Naive B cell (primary cell): ENCODE data around the gene PLIN1. TPM values are rescaled to one million over a fixed set of nuclear protein-coding genes. Genes with fewer than 3 reads are reported as not detected.

Experiments
- ATAC-seq, 2 donors: fragments of 150-1000 bp; cut with Tn5 transposase; 2 replicates each; pipeline ENCODE4 v1.10.0; 2021; ENCODE audit warnings: low read depth in 2 of 2, mild to moderate bottlenecking in 2 of 2, moderate library complexity in 2 of 2
- DNase-seq: peaks from one replicate; pipeline ENCODE4 v3.0.0; 2022
- H3K27ac Mint-ChIP-seq, 6 donors: one replicate each; pipeline ENCODE4 v1.8.0; 2020 to 2022; ENCODE audit warnings: mild to moderate bottlenecking in 6 of 6, mixed read lengths in 6 of 6, moderate library complexity in 5 of 6, inconsistent platforms in 2 of 6
- H3K27me3 Mint-ChIP-seq, 3 donors: one replicate each; pipeline ENCODE4 v1.8.0; 2021 to 2022; ENCODE audit warnings: mixed read lengths in 3 of 3, mild to moderate bottlenecking in 1 of 3
- H3K36me3 Mint-ChIP-seq, 2 donors: one replicate each; pipeline ENCODE4 v1.8.0; 2020 to 2022; ENCODE audit warnings: mixed read lengths in 2 of 2, inconsistent platforms in 1 of 2, mild to moderate bottlenecking in 1 of 2
- H3K4me1 Mint-ChIP-seq, 3 donors: one replicate each; pipeline ENCODE4 v1.8.0; 2020 to 2022; ENCODE audit warnings: mixed read lengths in 3 of 3, inconsistent platforms in 1 of 3, mild to moderate bottlenecking in 1 of 3, moderate library complexity in 1 of 3
- H3K4me3 Mint-ChIP-seq, 8 donors: one replicate each; pipeline ENCODE4 v1.8.0; 2020 to 2022; ENCODE audit warnings: mild to moderate bottlenecking in 8 of 8, mixed read lengths in 8 of 8, moderate library complexity in 8 of 8, inconsistent platforms in 2 of 8
- H3K9me3 Mint-ChIP-seq, 7 donors: one replicate each; pipeline ENCODE4 v1.8.0; 2020 to 2022; ENCODE audit warnings: mixed read lengths in 7 of 7, mild to moderate bottlenecking in 5 of 7, inconsistent platforms in 2 of 7, moderate library complexity in 1 of 7
- polyA plus RNA-seq, 6 donors: library from polyadenylated mRNA; unstranded; fragments of 300-500 nt; fragmentation: Illumina TruSeq; gene quantifications; one replicate each; pipeline ENCODE4 v1.2.3, GENCODE V29; 2021; ENCODE audit warnings: low read depth in 6 of 6

The PLIN1 gene
- polyA plus RNA-seq, 6 donors from 2014 or later: 0.25 TPM; not detected in 5

DNA sequence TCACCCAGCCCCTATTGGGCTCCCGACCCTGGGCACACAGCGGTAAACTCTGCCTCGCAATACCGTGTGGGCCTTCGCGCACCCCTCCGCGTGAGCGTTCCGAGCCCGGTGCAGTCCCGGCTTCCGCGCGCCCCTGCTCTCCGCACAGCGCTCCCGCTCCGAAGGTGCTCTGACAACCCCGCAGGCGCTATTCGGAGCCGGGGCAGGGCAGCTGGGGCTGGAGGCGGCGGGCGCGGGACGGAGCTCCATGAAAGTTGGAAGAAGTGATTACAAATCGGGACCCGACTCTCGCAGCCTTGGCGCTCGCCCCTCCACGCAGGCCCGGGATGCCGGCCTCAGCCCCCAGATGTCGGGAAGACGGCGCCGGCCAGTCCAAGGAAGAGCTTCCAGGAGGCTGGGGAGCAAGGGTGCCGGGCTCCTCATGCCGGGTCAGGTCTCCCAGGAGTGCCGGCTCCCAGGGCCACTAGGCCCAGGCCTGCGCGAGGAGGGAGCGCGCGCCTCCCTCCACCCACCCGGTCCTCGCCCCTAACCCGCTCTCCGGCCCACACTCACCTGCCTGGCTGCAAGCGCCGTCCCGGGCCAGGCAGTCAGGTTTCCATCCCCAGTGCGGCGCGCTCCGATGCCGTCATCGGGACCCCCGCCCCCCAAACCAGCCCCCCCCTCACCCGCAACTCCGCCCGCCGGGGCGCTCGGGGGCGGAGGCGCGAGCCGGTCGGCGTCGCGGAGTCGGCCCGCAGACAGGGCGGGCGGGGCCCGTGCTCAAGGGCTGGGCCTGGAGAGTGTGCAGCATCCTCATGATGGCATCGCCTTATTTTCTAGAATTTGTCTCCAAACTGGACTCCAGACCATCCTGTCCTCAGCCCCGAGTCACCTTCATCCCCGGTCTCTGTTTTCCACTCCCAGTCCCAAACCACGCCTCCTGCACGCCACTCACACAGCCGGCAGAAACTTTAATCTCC lies 24.0 kb downstream of the PLIN1 start, which contains the start of gene KIF7:
Gene KIF7, minus strand, starts transcription at position 621 of the 959 bp plus-strand sequence. CDS start 2,537 bp downstream, outside the sequence.
- Mint-ChIP-seq H3K27me3 (peaks cover 42 to 70% (median 54%) of the 10 kb centered on the region in 3 donors), H3K4me3 (peak within 1 kb of the TSS; percentile 62 to 87 (median 76)), H3K4me1 (peaks cover 9 to 17% (median 12%) of the 10 kb centered on the region in 3 donors), H3K36me3 (peaks cover 0 to 4% of the 10 kb centered on the region in 2 donors), H3K27ac (peak within 1 kb of the TSS in 1 of 6 donors; percentile 44), H3K9me3 (peaks cover 0 to 2% (median 0%) of the 10 kb centered on the region in 7 donors)
- ATAC-seq (peak in 1 of 2 donors; percentile 49), DNase-seq (no peak)

DNA sequence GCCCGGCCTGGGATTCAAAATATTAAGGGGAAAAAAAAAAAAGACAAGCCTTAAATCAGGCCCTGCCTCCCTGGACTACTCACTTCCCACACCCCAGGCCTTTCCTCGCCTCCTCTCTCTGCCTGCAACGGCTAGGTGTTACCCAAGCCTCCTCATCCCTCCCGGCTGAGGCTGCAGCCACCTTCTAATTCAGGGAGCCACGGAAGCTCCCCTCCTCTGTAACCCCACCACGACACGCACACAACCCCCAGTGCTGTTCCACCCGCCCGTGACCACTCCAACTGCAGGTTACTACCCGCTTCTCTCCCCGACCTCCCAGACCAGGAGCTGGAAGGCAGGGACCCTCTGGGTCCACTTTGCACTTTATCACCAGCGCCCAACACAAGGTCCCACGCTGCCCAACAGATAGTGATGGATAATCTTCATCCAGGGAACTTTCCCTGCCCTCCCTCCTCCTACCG lies 24.8 kb downstream of the PLIN1 start:
- Mint-ChIP-seq H3K4me1 (peaks cover 9 to 17% (median 12%) of the 10 kb centered on the region in 3 donors), H3K36me3 (peaks cover 0 to 4% of the 10 kb centered on the region in 2 donors), H3K27me3 (peaks cover 36 to 64% (median 51%) of the 10 kb centered on the region in 3 donors), H3K27ac (no peak overlapping the region), H3K4me3 (peak overlapping the region in 7 of 8 donors; percentile 19 to 72 (median 60)), H3K9me3 (peaks cover 0 to 2% (median 0%) of the 10 kb centered on the region in 7 donors)
- DNase-seq (no peak), ATAC-seq (no peak)

DNA sequence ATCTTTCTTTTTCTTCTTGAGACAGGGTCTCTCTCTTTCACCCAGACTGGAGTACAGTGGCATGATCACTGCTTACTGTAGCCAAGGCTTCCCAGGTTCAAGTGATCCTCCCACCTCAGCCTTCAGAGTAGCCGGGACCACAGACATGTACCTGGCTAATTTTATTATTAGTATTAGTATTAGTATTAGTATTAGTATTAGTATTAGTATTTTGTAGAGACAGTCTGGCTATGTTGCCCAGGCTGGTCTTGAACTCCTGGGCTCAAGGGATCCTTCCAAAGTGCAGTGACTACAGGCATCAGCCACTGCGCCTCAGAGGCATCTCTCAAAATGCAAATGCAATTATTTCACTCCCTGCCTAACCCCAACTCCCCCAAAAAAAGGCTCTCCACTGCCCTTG lies 25.6 kb downstream of the PLIN1 start:
- Mint-ChIP-seq H3K9me3 (no peaks in the 10 kb centered on the region), H3K36me3 (peaks cover 0 to 4% of the 10 kb centered on the region in 2 donors), H3K27me3 (peaks cover 30 to 59% (median 46%) of the 10 kb centered on the region in 3 donors), H3K27ac (no peak overlapping the region), H3K4me3 (peak overlapping the region in 2 of 8 donors; percentile 42 to 54), H3K4me1 (peaks cover 9 to 17% (median 12%) of the 10 kb centered on the region in 3 donors)
- ATAC-seq: no peak
- no peak for DNase-seq

DNA sequence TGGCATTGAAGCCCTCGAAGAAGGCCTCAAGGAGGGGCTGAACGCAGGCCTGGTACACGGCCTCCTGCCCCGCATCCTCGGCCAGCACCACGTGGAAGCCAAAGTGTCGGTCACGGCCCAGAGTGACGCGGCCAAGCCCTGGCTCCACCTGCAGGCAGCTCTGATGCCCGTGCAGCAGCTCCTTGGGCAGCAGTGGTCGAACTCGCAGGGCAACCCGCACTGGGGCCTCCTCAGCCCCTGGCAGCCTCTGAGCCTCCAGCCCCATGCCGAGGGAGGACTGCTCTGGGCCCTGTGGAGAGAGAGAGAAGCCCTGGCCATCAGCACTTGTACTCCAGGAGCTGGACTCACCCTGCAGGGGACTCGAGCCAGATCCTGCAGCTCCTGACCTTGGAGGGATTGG lies 26.5 kb downstream of the PLIN1 start:
- peaks cover 9 to 18% (median 12%) of the 10 kb centered on the region in 3 donors for H3K4me1 Mint-ChIP-seq
- no peak overlapping the region for H3K27ac Mint-ChIP-seq

DNA sequence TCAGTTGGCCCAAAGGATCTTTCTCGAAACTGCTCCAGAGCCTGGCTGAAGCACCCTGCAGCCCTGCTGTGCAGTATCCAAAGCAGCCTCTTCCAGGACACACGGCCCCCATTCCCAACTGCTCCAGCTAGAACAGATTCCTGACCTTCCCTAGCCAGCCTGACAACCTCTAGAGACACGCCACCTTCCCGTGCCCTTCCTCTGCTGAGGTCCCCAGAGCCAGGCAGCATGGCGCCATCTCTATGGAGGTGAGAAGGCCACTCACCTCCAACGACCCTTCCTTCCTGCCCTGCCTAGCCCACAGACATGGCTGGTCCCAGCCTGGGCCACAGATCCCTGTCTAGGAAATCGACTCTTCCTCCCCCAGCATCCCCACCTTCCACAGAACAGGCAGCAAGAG lies 27.0 kb downstream of the PLIN1 start:
- no peak for ATAC-seq
- DNase-seq: no peak
- peaks cover 21 to 51% (median 42%) of the 10 kb centered on the region in 3 donors for H3K27me3 Mint-ChIP-seq
- no peak overlapping the region for H3K27ac Mint-ChIP-seq
- H3K4me3 Mint-ChIP-seq: peak overlapping the region in 1 of 8 donors; percentile 44
- H3K36me3 Mint-ChIP-seq: peaks cover 0 to 4% of the 10 kb centered on the region in 2 donors
- H3K4me1 Mint-ChIP-seq: peaks cover 14 to 20% (median 14%) of the 10 kb centered on the region in 3 donors
- H3K9me3 Mint-ChIP-seq: no peaks in the 10 kb centered on the region

More for the DNA sequence above, 26.5 kb downstream of the PLIN1 start:
- H3K9me3 Mint-ChIP-seq: no peaks in the 10 kb centered on the region
- H3K27me3 Mint-ChIP-seq: peaks cover 26 to 53% (median 41%) of the 10 kb centered on the region in 3 donors
- H3K4me3 Mint-ChIP-seq: no peak overlapping the region
- H3K36me3 Mint-ChIP-seq: peaks cover 0 to 4% of the 10 kb centered on the region in 2 donors
- ATAC-seq: no peak
- DNase-seq: no peak

DNA sequence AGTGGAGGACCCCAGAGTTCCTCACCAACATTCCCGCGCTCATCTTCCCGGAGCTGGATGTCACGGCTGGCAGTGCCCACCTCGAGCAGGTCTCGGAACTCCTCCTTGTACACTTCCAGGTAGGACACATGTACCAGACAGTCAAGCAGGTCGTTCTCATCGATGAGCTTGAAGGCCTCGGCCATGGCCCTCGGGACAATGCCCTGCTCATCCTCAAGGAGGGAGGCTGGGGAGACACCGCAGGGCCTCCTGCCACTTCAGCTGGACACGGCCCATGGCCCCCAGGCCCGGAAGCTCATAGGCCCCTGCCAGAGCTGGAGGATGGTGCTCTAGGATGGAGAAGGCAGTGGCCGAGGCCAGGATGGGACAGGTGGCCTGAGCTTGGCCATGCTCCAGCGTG lies 29.5 kb downstream of the PLIN1 start:
- H3K9me3 Mint-ChIP-seq: no peaks in the 10 kb centered on the region

DNA sequence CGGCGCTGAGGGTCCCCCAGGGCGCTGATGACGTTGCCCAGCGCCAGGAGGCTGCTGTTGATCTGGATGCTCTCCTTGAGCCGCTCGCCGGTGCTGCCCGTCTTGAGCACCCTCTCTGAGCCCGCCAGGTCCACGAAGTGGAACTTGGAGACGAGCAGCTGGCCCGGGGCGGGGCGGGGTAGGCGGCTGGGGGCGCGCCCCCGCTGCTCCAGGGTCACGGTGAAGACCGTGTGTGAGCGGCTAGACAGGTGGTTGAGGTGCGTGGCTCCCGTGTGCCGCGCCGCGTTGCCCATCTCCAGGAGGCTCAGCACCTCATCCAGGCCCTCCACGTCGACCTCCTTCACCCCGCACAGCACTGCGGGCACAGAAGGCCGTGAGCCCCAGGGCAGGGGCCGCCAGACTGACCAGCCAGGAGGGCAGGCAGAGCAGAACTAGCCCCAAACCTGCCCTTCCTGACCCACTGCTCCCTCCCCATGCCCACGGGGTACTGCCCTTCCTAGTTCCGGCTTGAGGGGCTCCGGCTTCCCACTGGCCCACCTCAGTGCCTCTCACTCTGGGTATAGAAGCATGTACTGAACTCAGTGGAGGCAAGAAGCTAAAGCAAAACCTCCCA lies 30.0 kb downstream of the PLIN1 start:
- peaks cover 6 to 30% (median 27%) of the 10 kb centered on the region in 3 donors for H3K27me3 Mint-ChIP-seq
- no peak overlapping the region for H3K4me3 Mint-ChIP-seq
- peaks cover 4 to 9% (median 7%) of the 10 kb centered on the region in 3 donors for H3K4me1 Mint-ChIP-seq
- H3K9me3 Mint-ChIP-seq: no peaks in the 10 kb centered on the region
- ATAC-seq (no peak), DNase-seq (no peak)
- H3K27ac Mint-ChIP-seq: no peak overlapping the region
- H3K36me3 Mint-ChIP-seq: no peaks in the 10 kb centered on the region

More for the DNA sequence above, 29.5 kb downstream of the PLIN1 start:
- DNase-seq: no peak
- ATAC-seq: no peak
- Mint-ChIP-seq H3K4me1 (peaks cover 10 to 15% (median 13%) of the 10 kb centered on the region in 3 donors), H3K36me3 (no peaks in the 10 kb centered on the region), H3K27ac (no peak overlapping the region), H3K4me3 (no peak overlapping the region), H3K27me3 (peaks cover 12 to 36% (median 33%) of the 10 kb centered on the region in 3 donors)

DNA sequence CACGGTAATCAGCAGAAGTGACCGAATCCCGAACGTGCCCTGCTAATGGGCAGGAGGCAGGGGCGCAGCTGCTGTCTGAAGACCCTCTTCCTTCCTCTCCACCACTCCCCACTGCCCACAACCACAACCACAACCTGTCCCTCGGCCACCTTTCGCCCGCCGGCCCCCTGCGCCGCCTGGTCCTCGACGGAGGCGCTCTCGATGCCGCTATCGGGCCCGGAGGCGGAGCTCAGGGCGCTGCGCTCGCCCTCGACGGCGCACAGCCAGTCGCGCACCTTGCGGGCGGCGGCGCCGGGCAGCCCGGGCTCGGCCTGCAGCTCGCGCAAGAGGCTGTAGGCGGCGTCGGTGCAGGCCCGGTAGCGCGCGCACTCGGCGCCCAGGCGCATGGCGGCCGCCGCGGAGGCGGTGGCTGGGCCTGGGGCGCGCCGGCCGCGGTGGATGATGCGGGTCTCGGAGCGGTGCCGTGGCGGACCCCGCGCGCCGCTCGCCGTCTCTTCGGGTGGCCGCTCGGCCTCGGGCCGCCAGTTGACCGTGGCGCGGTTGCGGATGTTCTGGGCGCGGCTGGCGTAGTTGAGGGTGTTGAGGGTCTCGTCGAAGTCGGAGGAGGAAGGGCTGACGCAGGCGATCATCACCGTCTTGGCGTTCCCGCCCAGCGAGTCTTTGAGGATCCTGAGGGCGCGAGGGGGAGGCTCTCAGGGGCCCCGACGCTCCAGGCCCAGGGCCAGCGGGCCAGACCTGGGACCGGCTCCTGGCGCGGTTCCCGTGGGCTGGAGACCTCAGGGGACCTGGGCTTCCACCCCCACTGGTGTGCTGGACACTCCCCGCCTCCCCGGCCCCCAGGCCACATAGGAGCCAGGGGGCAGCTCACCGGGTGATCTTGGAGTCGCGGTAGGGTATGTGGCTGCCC lies 30.8 kb downstream of the PLIN1 start:
- H3K4me3 Mint-ChIP-seq: no peak overlapping the region
- H3K27me3 Mint-ChIP-seq: peaks cover 4 to 22% (median 22%) of the 10 kb centered on the region in 3 donors
- no peak overlapping the region for H3K27ac Mint-ChIP-seq
- H3K36me3 Mint-ChIP-seq: no peaks in the 10 kb centered on the region
- H3K9me3 Mint-ChIP-seq: no peaks in the 10 kb centered on the region
- DNase-seq (no peak), ATAC-seq (no peak)
- H3K4me1 Mint-ChIP-seq: peaks cover 4 to 8% (median 6%) of the 10 kb centered on the region in 3 donors

DNA sequence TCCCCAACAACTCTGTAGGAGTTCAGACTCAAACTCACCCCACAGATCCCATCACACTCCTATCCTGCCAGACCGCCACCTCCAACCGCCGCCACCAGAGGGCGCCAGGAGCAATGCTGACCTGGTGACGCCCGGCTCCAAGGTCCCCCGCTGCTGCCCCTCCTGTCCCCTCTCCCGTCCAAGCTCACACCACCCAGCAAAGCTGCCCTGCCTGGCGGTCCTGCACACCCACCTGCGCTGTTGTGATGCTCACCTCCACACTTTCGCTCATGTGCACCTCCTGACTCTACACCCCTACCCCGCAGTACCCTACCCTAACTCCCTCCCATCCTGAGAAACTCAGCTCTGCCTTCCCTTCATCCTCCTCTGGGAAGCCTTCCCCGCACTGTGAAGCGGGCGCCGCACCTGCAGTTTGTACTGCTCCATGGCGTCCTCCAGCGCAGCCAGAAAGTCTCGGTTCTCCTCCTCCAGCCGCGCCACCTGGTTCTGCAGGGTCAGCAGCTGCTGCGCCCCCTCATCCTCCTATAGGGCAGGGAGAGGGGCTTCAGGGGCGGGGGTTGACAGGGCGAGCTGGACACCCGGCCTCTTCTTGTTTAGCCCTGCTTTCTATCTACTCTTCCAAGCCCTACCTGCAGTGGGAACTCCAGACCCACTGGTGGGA lies 31.8 kb downstream of the PLIN1 start:
- peaks cover 4 to 8% (median 4%) of the 10 kb centered on the region in 3 donors for H3K4me1 Mint-ChIP-seq
- no peaks in the 10 kb centered on the region for H3K36me3 Mint-ChIP-seq
- H3K27me3 Mint-ChIP-seq: peaks cover 0 to 13% (median 12%) of the 10 kb centered on the region in 3 donors
- DNase-seq: peak; percentile 14
- no peak overlapping the region for H3K27ac Mint-ChIP-seq
- H3K4me3 Mint-ChIP-seq: no peak overlapping the region
- no peaks in the 10 kb centered on the region for H3K9me3 Mint-ChIP-seq
- no peak for ATAC-seq

DNA sequence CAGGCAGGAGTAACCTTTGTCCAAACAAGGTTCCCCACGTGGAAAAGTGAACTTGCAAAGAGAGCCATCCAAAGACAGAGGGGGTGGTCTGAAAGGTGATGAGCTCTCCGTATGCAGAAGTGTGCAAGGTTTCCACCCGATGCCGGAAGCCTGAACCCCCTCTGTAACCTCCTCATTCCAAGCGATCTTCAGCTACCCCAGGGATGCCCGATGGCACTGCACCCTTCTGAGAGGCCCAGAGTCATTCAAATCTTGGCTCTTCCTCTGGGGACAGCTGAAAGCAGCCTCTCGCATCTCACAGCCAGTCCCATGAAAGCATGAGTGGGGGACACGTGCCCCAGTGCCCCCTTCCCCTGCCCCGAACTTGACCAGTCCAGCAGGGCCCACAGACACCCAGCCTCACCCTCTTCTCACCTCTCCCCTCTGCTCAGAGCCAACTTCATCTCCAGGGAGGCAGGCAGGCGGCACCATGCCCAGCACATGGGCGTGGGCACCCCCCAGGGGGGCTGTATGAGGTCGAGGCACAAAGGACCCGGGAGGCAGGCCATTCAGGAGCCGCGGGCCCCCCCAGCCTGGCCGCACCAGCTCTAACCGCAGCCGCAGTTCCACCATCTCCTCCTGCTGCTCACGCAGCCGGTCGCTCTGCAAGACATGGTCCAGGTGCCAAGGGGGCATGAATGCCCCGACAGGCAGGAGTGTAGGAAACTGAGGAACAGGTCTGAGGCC lies 32.6 kb downstream of the PLIN1 start:
- Mint-ChIP-seq H3K36me3 (no peaks in the 10 kb centered on the region), H3K4me3 (no peak overlapping the region), H3K27ac (no peak overlapping the region), H3K27me3 (peaks cover 0 to 10% (median 6%) of the 10 kb centered on the region in 3 donors), H3K9me3 (no peaks in the 10 kb centered on the region), H3K4me1 (peaks cover 4 to 8% (median 4%) of the 10 kb centered on the region in 3 donors)
- DNase-seq: no peak
- ATAC-seq: no peak

DNA sequence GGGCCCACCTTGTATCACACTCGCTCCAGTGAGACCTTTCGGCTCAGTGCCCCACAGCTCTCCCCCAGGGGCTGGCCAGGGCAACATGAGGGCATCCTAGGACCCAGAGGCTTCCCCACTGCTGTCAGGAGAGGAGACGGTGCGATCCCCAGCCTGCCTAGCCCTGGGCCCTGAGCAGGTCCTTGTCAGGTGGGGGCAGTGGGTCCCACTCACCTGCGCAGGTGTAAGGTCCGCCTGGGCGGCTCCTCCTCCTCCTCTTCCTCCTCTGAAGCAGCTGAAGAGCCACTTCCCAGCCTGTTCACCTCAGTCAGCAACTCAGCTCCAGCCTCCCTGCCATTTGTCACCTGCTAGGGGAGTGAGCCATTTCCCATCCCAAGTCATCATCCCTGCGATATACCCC lies 33.5 kb downstream of the PLIN1 start:
- peak overlapping the region in 1 of 6 donors; percentile 15 for H3K27ac Mint-ChIP-seq

More for the DNA sequence above, 33.5 kb downstream of the PLIN1 start:
- DNase-seq: no peak
- Mint-ChIP-seq H3K4me1 (peaks cover 4 to 8% (median 4%) of the 10 kb centered on the region in 3 donors), H3K36me3 (no peaks in the 10 kb centered on the region), H3K9me3 (no peaks in the 10 kb centered on the region), H3K4me3 (peak overlapping the region in 1 of 8 donors; percentile 44), H3K27me3 (peaks cover 0 to 10% (median 6%) of the 10 kb centered on the region in 3 donors)
- ATAC-seq: no peak
